Activated CD8-positive, alpha-beta memory T cell treated with anti-CD3 and anti-CD28 coated beads, Interleukin-2, amount 50 U/mL, for 1 hour (primary cell): ENCODE results near the gene ZNF710.

ENCODE experiments used
- DNase-seq: peaks from one replicate; pipeline ENCODE4 v3.0.0-alpha.2; 2020; ENCODE audit errors: extremely low read depth

The ZNF710 gene

DNA sequence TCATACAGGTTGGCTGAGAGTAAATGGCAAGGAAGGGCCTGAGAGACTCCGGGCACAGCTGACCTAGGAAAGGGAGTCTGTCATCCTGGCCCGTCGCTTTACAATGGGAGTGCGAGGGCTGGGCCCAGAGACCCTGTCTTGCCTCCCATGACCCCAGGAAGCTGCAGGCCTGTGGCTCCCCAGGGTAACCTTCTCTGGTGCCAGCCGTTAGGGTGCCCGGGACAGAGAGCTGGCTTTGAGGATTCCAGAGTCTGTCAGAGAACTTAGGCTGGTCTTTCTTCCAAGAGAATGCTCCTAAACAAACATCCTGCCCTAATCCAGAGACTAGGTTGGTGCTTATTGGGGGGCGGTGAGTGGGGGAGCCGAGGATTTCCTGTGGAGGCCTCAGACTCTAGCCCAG lies 18.5 kb downstream of the ZNF710 start:
- DNase-seq = no peak

GRCh38 chr15:90020021-90020735 lies 19.1 kb downstream of the ZNF710 start:
- no peak for DNase-seq

DNA sequence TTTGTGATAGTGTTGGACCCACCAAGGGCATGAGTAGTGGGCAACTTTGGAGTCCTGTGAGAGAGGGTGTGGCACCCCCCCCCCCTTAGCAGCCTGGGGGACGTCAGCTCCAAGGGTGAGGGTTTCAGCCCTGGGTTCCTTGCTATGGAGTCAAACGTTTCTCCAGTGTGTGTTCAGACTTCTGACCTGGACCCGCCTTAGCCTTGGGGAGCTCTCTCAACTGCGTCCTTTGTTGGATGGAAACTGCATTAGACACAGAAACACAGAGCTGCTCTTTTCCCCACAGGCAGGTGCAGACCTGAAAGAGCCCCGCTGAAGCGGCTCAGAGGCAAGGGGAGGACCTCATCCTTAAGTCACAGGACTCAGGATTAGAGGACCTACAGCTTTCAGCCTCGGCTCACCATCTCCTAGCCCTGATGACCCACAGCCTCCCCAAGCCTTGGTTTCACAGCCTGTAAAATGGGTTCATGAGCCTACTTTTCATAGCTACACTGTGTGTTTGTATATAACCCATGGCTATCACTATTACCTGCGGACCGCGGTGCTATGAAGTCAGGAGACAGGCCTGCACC lies 19.9 kb downstream of the ZNF710 start:
- no peak for DNase-seq

DNA sequence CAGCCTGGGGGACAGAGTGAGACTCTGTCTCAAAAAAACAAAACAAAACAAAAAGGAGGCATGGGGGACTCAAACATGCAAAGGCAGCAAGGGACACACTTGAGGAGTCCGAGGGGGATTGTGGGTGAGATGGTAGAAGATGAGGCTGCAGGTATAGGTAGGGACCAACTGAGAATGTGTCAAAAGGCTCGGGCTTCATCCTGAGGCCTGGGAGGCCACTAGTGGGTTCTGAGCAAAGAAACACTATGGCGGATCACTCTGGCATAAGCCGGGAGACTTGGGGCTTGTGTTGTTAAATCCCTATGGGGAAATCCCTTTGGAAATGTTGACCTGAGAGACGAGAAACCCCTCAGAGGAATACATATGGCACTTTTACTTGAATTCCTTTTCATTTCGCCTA lies 21.2 kb downstream of the ZNF710 start:
- no peak for DNase-seq

DNA sequence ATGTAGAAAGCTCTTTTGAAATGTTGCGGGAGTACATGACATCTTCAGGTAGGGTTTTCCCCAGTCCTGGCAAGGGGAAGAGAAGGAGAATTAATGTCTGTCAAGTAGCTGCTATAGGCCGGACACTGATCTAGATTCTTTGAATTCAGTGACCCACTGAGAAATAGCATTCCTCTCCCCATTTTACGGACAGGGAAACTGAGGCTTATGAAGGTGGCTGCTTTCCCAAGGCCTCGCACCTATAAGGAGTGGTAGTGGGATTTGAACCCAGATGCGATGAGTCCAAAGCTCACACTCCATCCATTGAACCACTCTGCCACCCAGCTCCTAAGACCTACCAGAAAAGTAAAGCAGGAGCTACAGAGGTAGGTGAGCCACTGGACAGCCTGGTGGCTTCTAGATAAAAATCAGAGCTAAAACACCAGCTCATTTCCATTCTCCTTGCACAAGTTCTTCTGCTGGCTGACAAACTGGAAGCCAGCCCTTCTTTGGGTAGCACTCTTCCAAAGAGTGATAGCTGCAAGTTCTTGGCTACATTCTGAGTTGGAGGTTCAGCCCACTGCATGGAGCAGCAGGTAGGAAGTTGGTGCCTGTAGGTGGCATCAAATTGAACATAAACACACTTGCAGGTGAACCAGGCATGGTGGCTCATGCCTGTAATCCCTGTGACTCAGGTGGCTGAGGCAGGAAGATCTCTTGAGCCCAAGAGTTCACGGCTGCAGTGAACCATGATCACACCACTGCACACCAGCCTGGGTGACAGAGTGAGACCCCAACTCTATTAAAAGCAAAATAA lies 22.0 kb downstream of the ZNF710 start:
- no peak for DNase-seq

DNA sequence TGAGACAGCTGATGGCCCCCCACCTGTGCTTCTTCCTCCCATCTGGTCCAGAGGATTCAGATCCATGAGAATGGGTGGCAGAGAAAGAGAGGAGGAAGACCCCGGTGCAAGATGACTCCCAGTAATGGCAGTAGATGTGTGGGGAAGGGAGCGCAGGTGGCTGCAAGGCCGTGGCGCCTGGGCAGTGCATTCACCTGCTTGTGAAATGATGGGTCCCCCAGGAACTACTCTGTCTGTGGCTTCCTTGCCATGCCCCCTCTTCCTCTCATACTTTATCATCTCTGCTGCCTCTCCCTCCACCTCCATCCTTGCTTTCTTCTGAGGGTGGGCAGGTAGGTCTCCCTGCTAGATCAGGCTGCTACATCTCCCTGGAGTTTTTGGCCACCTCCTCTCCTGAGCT lies 23.3 kb downstream of the ZNF710 start:
- DNase-seq = no peak

DNA sequence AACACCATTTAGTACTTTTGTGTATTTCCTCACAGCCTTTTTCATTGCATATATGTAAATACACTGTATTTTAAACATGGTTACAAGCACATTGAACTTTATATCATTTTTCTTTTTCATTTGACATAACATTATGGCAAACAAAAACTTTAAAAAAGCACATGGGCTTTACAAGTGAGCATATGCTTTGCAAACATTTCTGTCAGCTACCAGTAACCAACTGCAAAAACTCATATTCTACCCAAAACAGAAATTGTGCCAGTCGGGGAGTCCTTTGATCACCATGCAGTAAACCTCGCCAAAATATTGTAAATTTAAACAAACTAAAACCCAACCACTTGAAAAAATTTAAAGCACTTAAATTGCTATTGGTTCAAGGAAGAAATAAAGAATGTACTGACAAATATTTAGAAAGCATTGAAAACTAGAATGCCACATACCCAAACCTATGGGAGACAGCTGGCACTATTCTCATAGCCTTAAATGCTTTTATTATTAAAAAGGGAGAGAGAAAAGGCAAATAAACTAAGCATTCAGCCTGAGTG lies 24.4 kb downstream of the ZNF710 start:
- DNase-seq = no peak

DNA sequence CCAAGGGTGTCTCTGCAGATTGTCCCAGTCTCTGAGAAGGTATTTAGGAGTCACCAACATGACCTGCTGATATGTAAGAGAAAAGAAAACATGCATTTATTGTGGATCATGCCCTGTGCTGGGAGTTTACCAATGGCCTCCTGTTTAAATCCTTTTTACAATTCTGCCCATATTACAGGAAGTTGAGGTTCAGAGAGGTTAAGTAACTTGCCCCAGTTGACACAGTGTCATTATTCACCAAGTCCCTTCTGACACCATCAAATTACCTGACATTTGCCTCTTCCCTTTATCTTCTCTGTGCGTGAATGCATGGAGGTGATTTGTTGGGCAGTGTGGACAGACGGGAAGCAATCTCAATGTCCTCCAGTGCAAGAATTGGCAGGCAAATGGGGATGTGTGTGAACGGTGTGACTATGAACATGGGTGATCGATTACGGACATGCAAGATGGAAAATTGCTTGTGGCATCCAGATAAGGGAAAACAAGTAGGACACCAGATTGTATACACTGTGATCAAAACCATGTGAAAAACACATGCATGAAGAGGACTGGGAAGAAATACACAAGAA lies 27.3 kb downstream of the ZNF710 start:
- no peak for DNase-seq

DNA sequence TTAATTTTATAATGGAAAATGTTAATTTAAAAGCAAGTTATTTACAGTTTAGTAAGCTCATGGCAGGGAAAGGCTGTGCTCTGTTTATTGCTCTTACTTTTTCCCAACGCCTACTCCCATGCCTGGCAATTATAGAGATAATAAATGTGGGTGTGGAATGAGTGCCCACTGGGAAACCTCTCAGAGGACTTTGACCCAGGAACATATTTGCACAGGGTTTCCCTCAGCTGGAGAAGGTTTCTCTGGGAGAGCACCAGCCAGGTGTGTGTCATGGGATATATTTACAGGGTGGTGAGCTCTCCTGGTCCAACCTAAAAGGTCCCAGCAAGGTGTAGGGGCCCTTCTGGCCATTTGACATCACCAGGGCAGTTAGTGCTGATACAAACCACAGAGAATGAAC lies 27.9 kb downstream of the ZNF710 start:
- DNase-seq = no peak

- no peak for DNase-seq
Observed at GRCh38 chr15:90030376-90030775, 29.3 kb downstream of the ZNF710 start.

DNA sequence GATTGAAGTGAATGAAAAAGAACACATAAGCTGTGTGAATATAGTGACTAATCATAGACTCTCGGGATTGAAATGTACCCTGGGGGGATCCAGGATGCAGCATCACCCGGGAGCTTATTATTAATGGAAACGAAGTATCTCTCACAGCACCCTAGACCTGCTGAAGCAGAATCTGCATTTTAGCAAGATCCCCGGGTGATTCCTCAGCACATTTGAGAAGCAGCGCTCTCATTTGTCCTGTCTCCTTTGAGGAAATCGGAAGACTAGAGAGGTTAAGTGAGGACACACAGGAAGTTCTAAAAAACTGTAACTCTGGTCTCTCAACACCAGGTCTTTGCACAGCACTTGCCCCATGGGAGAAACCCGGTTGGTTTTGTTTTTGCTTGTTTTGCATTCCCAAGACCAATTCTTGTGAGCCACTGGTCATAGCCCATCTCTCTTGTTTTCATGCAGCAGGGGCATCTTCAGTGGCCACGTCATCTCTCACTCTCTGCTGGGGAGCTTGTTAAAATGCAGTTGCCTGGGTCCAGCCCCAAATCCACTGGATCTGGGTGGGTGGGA lies 30.2 kb downstream of the ZNF710 start:
- no peak for DNase-seq

DNA sequence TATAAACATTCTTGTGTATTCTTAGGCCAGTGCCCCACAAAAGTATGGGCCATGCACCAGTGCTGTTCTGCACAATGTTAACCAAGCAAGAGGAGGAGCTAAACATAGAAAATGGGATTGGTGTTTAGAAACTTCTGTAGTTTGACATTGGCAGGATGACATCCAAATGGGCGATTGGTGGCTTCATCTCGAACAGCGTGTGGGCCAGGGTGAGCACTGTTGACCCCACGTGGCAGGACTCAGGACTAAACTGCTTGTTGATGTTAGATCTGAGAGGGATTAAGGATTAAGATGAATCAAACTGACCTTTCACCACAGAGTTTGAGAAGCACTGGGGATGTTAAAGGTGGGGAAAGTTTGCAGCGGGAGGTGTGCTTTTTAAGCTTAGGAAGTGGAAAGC lies 31.9 kb downstream of the ZNF710 start:
- DNase-seq = no peak

DNA sequence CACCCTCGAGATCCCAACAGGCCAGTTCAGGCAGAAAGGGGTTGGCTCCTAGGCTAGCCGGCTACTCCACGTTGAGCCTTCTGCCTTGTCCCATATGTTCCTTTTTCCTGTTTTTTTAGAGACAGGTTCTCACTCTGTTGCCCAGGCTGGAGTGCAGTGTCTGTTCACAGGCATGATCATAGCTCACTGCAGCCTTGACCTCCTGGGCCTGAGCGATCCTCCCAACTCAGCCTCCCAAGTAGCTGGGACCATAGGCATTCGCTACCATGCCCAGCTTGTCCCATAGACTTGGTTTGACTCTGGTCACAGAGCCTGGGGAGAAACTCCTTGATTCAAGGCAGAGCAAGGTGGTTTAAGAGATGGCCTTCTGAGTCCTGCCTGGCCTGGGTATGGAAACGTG lies 32.3 kb downstream of the ZNF710 start:
- DNase-seq = no peak

DNA sequence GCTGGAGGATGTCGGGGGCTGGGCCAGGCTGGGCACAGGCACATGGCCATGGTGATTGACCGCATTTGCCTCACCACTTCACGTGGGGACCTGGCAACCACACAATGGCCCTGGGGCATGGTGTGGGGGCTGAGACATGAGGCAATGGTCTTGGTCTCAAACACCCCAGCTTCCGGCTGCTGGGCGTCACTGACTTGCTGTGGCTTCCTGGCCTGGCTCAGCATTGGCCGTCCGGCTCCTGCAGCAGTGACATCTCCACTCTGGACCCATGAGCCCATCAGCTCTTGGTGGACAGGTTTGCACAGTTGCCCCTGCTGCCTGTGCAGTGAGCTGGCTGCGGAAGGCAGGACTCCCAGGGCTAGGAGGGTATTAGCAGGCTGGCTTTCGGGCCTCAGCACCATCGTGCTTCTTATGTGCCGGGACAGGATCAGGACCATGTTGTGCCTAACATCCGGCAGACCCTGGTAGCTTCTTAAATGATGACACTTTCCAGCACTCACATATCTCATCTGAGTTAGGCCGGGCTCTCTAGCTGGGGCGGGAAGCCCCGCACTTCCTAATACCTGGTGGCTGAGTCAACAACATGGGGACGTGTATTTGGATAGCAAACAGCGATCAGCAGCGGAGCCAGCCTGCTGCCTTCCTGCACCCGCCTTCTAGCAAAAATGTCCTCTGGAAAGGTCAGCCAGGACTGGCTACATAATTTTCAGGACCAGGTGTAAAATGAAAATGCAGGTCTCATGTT lies 34.1 kb downstream of the ZNF710 start:
- DNase-seq = no peak

GRCh38 chr15:90035840-90036230 lies 34.7 kb downstream of the ZNF710 start:
- no peak for DNase-seq

DNA sequence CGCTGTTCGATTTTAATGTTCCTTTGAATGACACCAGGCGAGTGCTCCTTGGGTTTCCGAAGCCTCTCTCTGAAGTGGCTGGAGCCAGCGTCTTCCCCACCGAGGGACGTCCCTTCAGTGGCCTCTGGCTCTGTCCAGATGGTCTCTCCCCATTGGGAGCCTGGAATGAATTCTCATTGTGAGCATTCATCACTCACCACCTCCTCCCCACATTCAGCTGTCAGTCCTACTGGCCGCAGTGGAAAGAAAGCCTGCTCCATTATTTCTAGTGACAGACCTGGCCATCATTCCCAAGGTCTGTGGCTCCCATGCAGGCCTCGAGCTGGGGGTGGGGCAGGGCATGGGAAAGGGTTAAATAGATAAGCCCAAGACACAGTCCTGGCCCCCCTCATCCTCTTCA lies 35.2 kb downstream of the ZNF710 start:
- DNase-seq = no peak

- DNase-seq = no peak
Observed at GRCh38 chr15:90036806-90037510, 35.8 kb downstream of the ZNF710 start.

GRCh38 chr15:90037511-90037860 lies 36.4 kb downstream of the ZNF710 start:
- DNase-seq = no peak

DNA sequence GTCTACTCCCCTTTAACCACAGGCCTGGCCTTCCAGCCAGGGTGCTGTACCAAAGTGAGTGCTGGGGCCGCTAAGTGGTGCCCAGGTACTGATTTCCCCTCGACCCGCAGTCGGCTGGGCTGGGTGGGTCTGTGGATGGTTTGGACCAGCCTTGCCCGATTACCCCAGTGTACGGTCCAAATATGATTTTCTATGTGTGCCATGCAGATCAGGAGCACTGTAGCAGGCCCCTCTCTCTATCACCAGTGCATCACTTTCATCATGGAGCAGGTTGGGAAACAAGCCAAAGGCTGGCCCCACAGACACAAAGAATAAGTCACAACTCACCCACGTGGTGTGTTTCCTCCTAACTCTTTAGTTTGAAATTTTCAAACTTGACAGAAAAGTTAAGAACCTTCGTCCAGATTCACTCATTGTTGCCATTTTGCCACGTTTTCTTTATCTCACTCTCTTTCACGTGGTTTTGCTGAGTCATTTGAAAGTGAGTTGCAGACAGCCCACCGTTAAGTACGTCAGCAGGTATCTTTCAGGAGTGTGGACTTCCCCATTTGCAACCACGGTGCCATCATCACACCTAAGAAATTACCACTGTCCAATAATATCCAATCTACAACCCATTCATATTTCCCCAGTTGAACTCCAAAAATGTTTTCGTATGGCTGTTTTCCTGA lies 37.0 kb downstream of the ZNF710 start:
- DNase-seq = no peak

GRCh38 chr15:90038632-90039095 lies 37.5 kb downstream of the ZNF710 start:
- no peak for DNase-seq
